HG03064 (cell line): ENCODE data around the gene NUDT16.
A peak's percentile ranks its signal among the peaks of the same experiment; 100 is the strongest.

Source experiments
- ATAC-seq: cut with Tn5 transposase; IDR thresholded peaks from one replicate; pipeline ENCODE4 v1.9.1; 2021; ENCODE audit warnings: low read depth; ENCODE audit not compliant: unreplicated experiment

Gene NUDT16

DNA sequence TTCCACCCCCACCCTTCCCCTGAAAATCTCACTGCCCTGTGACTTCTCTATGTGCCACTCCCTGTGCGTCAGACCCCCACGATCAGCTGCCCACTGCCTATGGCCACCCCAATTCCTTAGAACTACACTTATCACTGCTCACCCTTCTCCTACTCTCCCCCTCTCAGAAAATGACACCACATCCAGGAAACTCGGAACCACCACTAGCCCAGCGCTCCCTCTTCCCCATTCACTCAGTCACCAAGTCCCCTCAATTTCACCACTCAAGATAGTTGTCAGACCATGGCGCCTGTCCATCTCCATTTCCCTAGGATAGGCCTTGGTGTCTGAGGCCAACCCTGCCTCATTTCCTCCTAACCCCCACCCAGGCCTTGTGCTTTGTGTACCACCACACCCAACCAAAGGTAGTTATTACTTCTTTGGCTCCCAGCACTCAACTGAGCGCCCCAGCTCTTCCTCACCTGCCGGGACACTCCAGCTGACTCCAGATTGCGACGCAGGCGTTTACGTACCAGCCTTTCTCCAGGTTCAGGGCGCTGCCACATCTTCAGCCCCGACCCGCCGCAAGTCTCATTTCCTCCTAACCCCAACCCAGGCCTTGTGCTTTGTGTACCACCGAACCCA is 641 bp upstream of the NUDT16 start:
- ATAC-seq = peak; percentile 12

DNA sequence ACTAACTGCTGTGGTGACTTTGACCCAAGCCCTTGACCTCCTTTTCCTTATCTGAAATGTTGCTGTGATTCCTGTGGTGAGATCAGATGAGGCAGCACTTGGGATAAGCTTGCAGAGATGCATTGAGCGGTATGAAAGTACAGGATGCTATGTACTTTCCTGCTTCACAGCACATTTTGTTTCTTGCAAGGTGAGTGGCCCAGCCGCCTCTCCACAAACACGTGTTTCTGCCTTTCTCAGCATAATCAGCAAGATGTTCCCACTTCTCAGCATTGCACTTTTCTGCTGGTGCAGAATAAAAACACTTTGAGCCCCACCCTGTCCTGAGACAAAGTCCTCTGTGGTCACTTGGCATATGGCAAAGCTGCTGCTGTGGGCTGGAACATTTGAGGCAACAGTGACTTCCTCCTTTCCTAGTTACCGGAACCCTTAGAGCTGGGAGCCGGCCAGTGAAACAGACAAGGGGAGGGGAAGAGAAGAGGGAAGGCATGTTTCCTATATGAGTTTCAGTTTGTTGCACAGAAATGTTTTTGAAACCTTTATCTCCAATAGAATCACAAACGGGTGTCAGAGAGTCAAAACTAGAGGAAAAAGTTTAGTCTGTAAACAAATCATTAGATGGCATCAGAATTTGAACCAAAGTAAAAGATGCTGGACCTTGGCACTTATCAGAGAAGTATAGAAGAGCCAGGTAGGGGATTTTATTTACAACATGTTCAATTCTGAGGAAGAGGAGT is 5.0 kb downstream of the NUDT16 start:
- no peak for ATAC-seq

DNA sequence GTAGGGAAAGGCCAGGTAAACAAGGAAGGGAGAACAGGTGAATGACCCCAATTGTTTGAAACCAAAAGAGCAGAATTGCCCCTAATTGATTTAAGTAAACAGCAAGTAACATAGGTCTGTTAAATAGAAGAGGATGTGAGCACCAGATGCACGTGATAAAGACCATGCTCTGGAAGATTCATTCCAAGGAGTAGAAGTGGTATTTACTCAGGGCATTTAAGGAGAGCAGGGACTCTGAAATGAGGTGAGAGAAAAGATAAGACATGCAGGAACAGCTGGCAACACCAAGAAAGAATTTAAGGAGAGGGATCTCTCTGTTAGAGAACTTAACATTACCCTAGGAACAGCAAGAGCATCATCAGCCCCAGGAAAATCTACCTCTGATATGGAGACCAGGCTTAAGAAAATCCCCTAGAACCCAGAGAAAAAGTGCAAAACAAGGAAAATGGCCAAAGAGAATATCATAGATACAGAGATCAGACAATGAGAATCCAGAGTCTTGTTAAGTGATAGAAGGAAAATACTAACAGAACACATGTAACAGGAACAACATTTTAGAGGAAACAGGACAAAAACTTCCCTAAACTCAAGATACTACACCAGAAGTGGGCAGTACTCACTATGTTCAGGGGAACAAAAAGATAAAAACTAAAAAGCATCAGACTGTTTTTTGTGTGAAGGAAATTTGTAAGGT is 6.4 kb downstream of the NUDT16 start:
- ATAC-seq = no peak

DNA sequence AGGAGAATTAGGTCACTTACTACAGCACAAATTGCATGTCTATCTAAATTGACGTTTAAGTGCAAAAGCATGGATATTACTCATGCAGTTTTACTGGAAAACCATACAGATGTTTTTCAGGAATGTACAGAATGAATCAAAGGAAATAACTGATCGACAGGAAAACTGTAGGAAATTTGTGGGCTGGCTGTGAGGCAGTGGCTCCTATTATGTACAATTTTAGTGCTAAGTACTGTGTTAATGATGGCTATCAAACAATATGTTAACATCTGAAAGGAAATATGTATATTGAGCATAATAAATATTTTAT is 6.9 kb downstream of the NUDT16 start:
- no peak for ATAC-seq

DNA sequence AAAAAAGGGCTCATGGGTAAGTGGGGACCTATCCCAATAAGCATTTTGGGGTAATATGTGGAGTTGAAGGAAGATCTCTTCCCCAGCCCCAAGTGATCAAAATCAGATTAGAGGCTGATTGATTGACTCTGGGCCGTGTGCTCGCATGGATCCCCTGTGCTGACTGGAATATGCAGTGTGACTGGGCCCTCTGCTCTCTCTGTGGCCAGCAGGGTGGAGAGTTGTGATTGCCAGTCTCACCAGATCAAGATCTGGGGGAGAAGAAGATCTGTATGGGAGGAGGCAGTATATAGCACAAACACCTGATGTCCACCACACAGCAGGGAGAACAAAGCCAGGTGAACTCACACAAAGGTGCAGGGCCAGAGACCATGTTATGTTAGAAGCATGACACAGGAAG is 8.8 kb downstream of the NUDT16 start:
- ATAC-seq = no peak

DNA sequence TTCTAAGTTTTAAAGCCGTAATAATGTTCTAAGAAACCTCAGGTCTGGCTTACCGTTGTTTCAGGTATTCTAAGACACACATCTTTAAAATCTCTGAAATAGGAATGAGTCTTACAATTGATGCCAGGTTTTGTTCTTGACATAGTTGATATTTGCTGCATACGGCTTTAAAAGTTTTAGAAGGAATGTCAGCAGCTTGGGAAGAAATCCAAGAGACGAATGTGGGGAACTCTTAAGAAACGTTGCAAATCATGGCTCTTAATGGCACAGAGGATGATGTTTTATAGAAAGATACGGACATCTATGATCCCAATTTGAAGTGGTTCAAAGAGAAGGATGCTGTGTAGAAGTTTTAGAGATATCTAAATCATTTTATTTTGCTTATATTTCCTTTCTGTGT is 11.5 kb downstream of the NUDT16 start:
- ATAC-seq = no peak

DNA sequence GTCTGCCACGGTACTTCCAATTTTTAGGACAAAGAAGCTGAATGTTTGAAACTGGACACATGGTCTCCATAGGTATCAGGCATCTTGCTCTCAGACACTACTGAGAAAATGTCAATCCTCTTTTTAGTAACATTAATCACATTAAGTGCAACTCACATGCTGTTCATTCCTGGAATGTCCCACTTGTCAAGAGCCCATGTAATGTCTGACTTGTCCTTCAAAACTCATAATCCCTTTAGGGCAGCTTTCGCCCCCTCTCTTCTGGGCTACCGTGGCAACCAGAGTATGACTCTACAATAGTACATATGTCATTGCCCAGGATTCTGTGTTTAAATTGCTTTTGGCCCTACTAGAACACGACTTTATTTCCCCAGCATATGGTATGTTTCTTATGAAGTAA is 12.3 kb downstream of the NUDT16 start:
- ATAC-seq = no peak

DNA sequence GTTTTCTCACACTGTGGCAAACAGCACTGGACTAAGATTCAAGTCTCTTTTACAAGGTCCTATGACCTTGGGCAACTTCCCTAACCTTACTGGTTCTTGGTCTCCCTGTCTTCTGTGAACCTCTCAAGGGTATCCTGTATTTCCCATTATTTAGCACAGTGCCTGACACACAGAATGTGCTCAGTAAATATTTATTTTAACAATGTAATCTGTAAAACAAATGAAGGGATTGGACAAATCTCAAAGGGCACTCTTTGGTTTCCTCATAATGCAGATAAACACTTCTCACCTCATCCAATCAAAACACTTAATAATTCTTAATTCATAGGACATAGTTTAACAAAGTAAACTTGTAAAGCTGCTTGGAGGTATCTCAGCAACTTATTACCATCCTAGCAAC is 12.8 kb downstream of the NUDT16 start:
- ATAC-seq = no peak

DNA sequence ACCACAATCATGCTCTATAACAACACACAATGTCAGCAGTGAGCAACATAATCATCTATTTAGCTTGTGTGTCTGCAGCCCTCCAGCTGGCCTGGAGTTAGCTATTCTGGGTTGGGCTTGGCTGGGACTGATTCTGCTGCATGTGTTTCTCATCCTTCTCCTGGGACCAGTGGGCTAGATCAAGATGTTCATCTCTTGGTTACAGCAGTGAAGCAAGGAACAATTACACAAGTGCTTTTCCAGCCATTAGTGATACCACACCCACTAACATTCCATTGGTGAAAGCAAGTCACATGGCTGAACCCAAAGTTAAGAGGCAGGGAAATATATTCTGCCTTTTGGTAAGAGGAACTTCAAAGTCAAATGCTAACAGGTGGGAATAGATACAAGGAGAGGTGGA is 14.6 kb downstream of the NUDT16 start:
- ATAC-seq = no peak

DNA sequence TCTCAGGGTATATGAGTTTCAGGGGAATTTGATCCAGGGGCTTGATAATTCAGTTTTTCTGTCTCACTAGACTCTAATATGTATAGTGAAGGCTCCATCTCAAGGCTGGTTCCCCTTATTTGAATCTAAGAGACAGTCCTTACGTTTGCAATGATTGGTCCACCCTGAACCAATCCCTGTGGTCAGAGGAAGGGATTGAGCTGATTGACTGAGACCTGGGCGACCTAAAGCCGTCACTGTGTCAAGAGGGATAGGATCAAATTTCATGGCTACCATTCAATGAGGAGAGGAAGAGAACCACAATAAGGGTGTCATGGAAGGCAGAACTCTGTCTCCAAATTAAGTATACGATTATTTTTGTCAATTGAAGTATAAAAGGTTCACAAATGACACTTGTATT is 16.3 kb downstream of the NUDT16 start:
- ATAC-seq = no peak

DNA sequence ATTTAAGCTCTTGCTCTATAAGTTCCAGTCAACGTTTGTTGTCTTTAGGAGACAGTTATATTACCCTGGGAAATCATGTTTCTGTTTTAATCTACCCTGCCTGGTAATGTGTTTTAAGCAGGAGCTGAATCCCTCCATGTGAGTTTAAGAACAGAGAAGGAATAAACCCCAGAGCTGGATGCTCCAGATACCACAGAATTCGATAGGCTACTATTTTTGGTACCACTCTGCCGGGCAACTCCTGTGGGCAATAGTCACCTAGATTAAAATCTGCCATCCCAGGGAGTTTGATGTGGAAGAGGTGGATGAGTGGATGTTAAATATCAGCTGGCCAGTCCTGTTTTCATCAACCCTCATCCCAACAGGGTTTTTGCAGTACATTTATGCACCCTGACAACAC is 20.4 kb downstream of the NUDT16 start:
- ATAC-seq = no peak

DNA sequence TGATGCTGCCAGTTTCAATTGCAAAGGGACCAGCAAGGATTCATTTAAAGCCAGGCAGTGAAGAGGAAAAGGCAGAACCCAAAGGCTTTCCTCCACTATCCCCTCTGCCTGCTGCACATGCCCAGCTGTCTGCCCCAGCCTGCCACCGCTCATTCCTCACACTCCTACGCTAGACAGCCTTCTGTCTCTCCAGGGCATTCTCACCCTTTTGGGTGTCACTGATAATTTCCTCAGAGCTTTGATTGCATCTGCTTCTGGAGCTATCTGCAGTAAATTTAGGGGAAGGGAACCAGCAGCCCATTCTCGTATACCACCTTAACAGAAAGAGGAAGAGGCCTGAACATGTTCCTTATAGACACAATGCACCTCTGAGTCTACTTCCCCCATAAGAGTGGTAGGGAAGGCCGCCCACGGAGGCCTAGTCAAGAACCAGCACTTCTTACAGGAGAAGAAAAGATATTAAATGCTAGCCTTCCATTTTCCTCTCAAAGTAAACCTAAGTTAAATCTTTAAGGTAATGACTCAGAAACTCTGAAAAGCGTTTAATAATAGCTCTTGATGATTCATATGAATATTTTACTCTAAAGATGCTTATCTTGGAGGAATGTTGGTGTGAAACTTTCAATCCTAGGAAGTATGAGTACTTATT is 20.9 kb downstream of the NUDT16 start:
- no peak for ATAC-seq

DNA sequence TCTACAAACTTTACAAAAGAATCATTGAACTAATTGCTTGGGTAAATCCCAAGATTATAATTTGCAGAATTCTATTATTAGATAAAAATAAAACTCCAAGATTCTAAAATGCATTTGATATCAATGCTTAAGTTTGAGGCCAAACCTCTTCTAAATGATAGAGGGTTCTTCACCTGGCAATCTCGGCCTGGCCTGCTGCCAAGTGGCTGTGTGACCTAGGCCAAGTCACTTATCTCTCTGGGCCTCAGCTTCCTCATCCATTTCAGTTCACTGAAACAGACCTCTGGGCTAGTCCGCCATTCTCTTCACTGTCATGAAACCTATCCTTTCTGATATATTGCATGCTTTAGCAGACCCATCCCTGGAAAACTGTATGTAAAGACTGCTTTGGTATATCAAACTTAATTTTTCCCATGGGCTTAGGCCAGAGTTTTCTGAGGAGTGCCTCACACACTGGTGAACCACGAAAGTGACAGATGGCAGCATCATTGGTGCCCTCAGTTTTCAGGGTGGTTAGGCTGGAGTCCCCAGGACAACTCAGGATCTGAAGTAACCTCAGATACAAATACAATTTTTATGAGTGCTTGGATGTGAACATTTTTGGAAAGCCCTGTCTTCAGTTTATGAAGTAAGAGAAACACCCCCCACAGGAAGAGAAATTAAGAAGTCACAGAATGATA is 21.8 kb downstream of the NUDT16 start:
- ATAC-seq = no peak

DNA sequence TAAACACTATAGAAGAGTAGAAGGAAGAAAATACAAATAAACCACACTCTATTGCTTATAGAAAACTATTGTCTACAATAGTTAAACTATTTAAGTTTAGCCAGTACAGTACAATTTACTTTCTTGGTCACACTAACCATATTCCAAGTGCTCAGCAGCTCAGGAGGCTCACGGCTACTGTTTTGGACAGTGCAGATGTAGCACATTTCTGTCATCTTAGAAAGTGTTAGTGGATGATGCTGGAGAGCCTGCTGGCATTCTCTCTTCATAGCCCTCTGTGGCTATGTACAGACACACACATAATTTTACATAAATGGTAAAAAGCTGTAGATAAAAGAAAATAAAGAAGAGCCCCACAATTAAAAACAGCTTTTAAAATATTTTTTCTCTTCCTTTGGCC is 23.8 kb downstream of the NUDT16 start:
- no peak for ATAC-seq

DNA sequence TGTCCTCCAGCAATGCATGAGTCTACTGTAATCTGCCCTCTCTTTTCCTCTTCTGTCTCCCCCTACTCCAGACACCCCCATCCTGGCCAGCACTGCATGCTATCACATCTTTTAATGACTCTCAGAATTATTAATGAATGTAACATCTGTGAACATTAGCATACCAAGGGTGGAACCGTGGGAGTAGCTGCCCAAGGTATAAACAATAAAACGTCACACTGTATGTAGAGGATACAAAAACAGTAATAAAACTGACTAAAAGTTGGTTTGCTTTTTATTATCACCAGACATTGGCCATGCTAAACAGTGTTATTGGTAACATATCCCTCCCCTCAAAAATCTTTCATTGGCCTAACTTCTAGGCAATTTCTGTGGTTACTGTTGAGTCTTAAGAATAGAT is 24.7 kb downstream of the NUDT16 start:
- no peak for ATAC-seq

DNA sequence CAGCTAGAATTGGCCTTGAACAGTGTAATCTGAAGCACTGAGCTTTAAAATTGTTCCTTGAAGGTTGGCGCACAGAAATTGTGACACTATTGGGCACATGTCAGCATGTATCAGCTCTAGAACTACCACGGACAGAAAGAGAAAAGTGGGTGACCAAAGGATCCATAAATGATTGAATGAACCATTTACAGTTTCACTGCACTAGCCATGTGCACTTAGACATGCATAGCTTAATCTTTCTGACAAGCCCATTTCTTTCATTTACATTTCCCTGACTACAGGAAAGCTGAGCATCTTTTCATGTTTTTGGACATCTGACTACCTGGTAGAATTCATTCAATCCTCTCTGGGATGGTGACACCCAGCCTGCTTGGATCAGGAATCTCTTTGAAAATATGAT is 36.2 kb downstream of the NUDT16 start:
- no peak for ATAC-seq

DNA sequence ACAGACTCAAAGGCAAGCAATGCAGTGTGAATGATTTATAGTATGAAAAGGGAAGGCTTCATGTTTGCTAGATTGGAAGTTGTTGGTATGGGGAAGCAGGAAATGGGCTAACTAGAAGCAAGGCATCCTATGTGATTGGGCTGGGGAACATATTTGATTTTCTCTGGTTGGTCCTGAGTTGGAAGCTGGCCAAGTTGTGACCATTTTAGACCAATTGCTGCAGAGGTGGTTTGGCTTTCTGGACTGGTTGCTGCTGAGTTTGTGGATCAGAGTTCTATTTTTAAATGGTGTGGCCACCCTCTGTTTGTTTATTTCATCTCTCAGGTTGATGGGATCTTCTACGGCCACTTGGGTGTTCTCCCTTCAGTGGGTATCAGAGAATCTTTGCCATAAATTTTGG is 39.7 kb downstream of the NUDT16 start:
- no peak for ATAC-seq

DNA sequence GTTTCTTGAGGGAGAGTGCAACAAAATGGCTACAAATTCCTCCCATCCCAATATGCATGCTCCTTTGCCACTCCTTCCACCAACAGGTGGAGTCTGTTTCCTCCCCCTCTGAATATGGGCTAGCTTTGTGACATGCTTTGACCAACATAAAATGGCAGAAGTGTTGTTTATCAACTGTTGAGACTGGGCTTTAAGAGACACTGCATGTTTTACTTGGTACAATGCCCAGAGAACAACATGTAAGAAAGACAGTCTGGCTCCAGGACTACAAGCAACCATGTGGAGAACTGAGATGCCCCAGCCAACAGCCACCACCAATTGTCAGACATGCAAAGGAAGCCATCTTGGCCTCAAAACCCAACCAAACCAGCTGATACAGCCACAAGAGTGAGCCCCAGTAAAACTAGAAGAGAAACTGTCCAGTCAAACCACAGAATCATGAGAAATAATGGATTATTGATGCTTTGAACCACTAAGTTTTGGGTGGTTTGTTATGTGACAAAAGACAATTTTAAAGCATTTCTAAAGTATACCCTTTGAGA is 40.5 kb downstream of the NUDT16 start:
- no peak for ATAC-seq

DNA sequence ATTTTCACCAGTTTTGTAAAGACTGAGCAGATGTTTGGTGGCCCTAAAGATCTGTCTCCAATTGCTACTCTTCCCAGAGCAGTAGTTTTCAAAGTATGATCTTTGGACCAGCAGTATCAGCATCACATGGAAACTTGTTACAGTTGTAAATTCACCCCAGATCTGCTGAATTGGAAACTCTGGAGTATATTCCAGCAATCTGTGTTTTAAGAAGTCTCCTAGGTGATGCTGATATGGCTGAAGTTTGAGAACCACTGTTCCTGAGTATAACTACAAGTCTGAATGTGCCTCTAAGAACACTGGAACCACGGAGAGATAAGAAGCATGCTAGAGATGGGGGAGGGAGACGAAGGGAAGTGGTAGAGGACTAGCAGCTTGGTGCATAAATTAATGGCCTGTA is 45.7 kb downstream of the NUDT16 start:
- ATAC-seq = no peak

DNA sequence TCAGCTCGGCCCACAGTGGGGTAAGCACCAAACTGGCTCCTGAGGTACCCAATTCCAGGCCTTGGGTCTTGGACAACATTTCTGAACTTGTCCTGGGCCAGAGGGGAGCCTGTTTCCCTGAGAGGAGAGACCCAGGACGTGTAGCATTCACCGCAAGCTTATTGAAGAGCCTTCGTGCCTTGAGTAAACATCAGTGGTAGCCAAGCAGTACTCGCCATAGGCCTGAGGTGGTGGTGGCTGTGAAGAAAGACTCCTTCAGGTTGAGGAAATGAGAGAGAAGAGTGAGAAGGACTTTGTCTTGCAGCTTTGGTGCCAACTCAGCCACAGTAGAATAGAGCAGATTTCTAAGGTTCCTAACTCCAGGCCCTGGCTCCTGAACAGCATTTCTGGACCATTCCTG is 50.2 kb downstream of the NUDT16 start:
- no peak for ATAC-seq

DNA sequence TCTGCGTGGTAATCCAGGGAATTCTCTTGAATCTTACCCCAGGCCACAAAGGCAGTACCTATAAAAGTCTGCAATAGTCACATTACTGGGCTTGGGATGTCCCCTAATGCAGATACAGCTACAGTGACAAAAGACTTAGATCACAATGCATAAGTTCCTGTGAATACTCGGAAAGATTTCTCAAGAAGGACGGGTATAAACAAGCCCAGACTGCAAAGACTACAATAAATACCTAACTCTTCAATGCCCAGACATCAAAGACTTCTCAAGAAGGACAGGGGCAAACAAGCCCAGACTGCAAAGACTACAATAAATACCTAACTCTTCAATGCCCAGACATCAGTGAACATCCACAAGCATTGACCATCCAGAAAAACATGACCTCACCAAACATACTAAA is 50.9 kb downstream of the NUDT16 start:
- no peak for ATAC-seq
